ENCODE data around the gene GAB1. TPM values are rescaled to one million over a fixed set of nuclear protein-coding genes. Genes with fewer than 3 reads are reported as not detected.

The GAB1 gene
- total RNA-seq, 1 experiment from 2014 or later: 15.3 TPM

DNA sequence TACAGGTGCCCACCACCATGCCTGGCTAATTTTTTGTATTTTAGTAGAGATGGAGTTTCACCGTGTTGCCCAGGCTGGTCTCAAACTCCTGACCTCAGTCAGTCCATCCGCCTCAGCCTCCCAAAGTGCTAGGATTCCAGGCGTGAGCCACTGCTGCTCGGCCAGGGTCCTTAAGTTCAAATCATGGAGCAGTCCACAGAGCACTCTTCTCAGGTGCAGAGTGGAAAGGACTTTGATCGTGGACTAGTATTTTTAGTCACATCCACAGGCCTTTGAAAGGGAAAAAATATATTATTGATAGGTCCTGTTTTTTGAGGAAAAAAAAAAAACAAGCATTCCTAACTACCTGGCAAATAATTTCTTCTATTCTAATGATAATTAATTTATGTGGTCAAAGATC lies 31.2 kb downstream of the GAB1 start:
- Mint-ChIP-seq H3K27me3 (ENCODE audit: low read depth) (no peaks in the 10 kb centered on the region), H3K4me3 (no peak overlapping the region), H3K27ac (no peak overlapping the region), H3K9me3 (peaks cover 2 to 9% of the 10 kb centered on the region in 2 experiments; a peak in 3 of 5 replicates), H3K4me1 (peaks cover 12 to 16% of the 10 kb centered on the region in 2 experiments), H3K36me3 (ENCODE audit: insufficient read depth in 1 of 3, low read depth in 3 of 3) (peaks cover 9 to 21% (median 10%) of the 10 kb centered on the region in 3 experiments; a peak in 5 of 7 replicates)
- H2AK5ac ChIP-seq (ENCODE audit: insufficient read length, low read length): no peak overlapping the region
- no peak overlapping the region for H3K4me2 ChIP-seq (ENCODE audit: insufficient read depth, insufficient read length, low read length)
- no peak overlapping the region for H3K18ac ChIP-seq (ENCODE audit: insufficient read length, low read depth, low read length)
- no peak overlapping the region for H4K8ac ChIP-seq (replicated peaks; ENCODE audit: insufficient read length, low read depth, low read length)
- H4K5ac ChIP-seq (ENCODE audit: insufficient read length, low read depth, low read length): no peak overlapping the region
- H3K14ac ChIP-seq (ENCODE audit: insufficient read depth, low read length): no peak overlapping the region
- H3K4me1 ChIP-seq (ENCODE audit: insufficient read depth, low read length): peaks cover 3% of the 10 kb centered on the region; the same call in 1 of the 2 replicates
- no peaks in the 10 kb centered on the region for H4K20me1 ChIP-seq (ENCODE audit: control insufficient read depth, insufficient read depth, insufficient read length)
- DNase-seq: no peak
- H4K91ac ChIP-seq (ENCODE audit: insufficient read length, low read depth, low read length): no peak overlapping the region
- no peak overlapping the region for H2BK12ac ChIP-seq (ENCODE audit: insufficient read length, low read depth, low read length)
- WGBS (ENCODE audit: extremely low coverage, insufficient read length, low lambda C conversion rate): no CpG with 5 or more reads among the region's 5 CpGs
- H3K56ac ChIP-seq (ENCODE audit: insufficient read length, low read depth, low read length): no peak overlapping the region
- no peak overlapping the region for H3K9ac ChIP-seq (ENCODE audit: extremely low read depth, insufficient read length, low read length)
- H3K79me2 ChIP-seq (ENCODE audit: insufficient read depth, low read length): no peaks in the 10 kb centered on the region; the same call in 1 of the 2 replicates
- H2BK120ac ChIP-seq (ENCODE audit: low read depth, low read length, poor library complexity, severe bottlenecking): no peak overlapping the region
- no peak overlapping the region for H2BK5ac ChIP-seq (ENCODE audit: insufficient read length, low read length)
- TF ChIP-seq, protein P1, sequence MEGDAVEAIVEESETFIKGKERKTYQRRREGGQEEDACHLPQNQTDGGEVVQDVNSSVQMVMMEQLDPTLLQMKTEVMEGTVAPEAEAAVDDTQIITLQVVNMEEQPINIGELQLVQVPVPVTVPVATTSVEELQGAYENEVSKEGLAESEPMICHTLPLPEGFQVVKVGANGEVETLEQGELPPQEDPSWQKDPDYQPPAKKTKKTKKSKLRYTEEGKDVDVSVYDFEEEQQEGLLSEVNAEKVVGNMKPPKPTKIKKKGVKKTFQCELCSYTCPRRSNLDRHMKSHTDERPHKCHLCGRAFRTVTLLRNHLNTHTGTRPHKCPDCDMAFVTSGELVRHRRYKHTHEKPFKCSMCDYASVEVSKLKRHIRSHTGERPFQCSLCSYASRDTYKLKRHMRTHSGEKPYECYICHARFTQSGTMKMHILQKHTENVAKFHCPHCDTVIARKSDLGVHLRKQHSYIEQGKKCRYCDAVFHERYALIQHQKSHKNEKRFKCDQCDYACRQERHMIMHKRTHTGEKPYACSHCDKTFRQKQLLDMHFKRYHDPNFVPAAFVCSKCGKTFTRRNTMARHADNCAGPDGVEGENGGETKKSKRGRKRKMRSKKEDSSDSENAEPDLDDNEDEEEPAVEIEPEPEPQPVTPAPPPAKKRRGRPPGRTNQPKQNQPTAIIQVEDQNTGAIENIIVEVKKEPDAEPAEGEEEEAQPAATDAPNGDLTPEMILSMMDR (conservative IDR thresholded peaks at IDR 0.05): no peak
- H2BK15ac ChIP-seq (ENCODE audit: low read depth, low read length): no peak overlapping the region
- no peaks in the 10 kb centered on the region for H3K23me2 ChIP-seq (ENCODE audit: insufficient read length, low read depth, low read length, poor library complexity, severe bottlenecking)
- no peak overlapping the region for H3T11ph ChIP-seq (ENCODE audit: low read length)
- no peaks in the 10 kb centered on the region for H3K79me1 ChIP-seq (ENCODE audit: insufficient read depth, low read depth, low read length, poor library complexity, severe bottlenecking)
- no peaks in the 10 kb centered on the region for H3K9me3 ChIP-seq (ENCODE audit: control insufficient read depth, low read depth, low read length)
- H3K4ac ChIP-seq (ENCODE audit: low read depth, low read length): no peak overlapping the region
- no peak overlapping the region for H3K23ac ChIP-seq (ENCODE audit: insufficient read length, low read depth, low read length)
- H2BK20ac ChIP-seq (ENCODE audit: low read depth, low read length, poor library complexity, severe bottlenecking): no peak overlapping the region
- H2AFZ ChIP-seq (ENCODE audit: low read length): no peak overlapping the region
- no peak overlapping the region for H3K27ac ChIP-seq (ENCODE audit: insufficient read length, low read depth, low read length)
- H3K27me3 ChIP-seq (ENCODE audit: insufficient read depth, low read length): no peaks in the 10 kb centered on the region
